HUES6 (cell line): ENCODE results near the gene BUB1B.

Experiments used
- H3K27ac ChIP-seq: 2 replicates; pipeline ENCODE4 v1.7.0; 2013; ENCODE audit warnings: low read depth, mild to moderate bottlenecking, low read length, inconsistent platforms
- H3K27me3 ChIP-seq: 2 replicates; pipeline ENCODE4 v1.6.1; 2013; ENCODE audit warnings: low read length; ENCODE audit not compliant: control insufficient read depth, insufficient read depth
- H3K36me3 ChIP-seq: 2 replicates; pipeline ENCODE4 v1.6.1; 2013; ENCODE audit warnings: low read length; ENCODE audit not compliant: control insufficient read depth, insufficient read depth
- H3K4me1 ChIP-seq: 2 replicates; pipeline ENCODE4 v1.6.1; 2013; ENCODE audit warnings: low read length; ENCODE audit not compliant: control insufficient read depth, insufficient read depth
- H3K4me3 ChIP-seq: 2 replicates; pipeline ENCODE4 v1.5.1; 2013; ENCODE audit warnings: low read depth, low read length
- H3K9ac ChIP-seq: one replicate; pipeline ENCODE4 v1.6.1; 2013; ENCODE audit warnings: mild to moderate bottlenecking, low read length
- H3K9me3 ChIP-seq: 2 replicates; pipeline ENCODE4 v1.6.1; 2013; ENCODE audit warnings: low read depth, low read length; ENCODE audit not compliant: control insufficient read depth, insufficient read depth

BUB1B gene

DNA sequence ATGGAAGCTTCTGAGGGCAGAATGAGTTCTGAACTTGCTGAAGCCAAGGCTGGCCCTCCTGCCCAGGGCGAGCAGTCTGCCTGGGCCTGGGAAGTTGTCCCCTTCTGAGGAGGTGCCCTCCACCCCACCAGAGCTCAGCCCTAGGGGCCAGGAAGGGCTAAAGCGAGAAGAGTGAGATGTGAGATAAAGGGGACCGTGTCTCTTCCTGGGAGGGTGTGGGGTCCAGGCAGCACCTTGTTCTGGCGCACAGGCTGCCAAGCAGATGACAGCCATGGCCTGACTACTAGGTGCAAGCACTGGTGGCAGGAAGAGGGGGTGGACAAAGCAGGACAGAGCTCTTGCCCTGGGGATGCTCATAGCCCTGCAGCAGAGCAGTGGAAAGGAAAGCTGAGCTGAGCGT lies 81.7 kb downstream of the BUB1B start:
- Histone ChIP-seq H3K4me3 (no peak overlapping the region), H3K36me3 (no peaks in the 10 kb centered on the region), H3K27me3 (peaks cover 18% of the 10 kb centered on the region; the same call in 1 of the 2 replicates), H3K9me3 (no peaks in the 10 kb centered on the region), H3K4me1 (peaks cover 26% of the 10 kb centered on the region), H3K9ac (no peak overlapping the region), H3K27ac (no peak overlapping the region)

DNA sequence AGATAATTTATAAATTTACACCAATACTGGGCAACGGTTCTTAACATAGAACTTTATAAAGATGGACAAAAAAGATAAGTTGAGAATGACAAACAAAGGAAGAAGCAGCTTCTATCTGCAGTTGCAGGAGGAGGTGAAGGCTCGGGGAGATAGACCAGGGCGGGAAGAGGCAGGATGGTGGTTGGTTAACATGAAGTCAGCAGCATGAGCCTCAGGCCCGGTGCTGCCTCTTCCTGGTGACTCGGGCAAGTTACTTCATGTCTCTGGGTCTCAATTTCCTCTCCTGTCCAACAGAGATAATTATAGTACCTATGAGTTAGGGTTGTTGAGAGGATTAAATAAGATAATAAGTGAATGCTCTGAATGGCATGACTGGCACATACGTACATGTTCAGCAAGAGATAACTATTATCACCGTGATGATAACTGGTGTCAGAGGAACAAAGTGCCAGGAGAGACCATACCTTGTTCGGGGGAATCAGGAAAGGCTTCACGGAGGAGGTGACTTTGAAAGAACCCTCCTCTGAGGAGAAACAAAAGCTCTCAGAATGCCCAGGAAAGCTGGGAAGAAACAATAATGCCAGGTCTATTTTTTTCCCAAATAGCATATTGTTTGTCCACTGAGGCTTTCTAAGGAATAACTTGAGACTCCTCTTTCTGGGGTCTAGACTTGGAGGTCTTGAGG lies 82.4 kb downstream of the BUB1B start:
- H3K9me3 ChIP-seq = no peaks in the 10 kb centered on the region
- peaks cover 24% of the 10 kb centered on the region for H3K4me1 ChIP-seq
- H3K36me3 ChIP-seq = no peaks in the 10 kb centered on the region
- no peak overlapping the region for H3K9ac ChIP-seq
- peaks cover 15% of the 10 kb centered on the region; the same call in 1 of the 2 replicates for H3K27me3 ChIP-seq
- H3K27ac ChIP-seq = no peak overlapping the region
- H3K4me3 ChIP-seq = no peak overlapping the region

DNA sequence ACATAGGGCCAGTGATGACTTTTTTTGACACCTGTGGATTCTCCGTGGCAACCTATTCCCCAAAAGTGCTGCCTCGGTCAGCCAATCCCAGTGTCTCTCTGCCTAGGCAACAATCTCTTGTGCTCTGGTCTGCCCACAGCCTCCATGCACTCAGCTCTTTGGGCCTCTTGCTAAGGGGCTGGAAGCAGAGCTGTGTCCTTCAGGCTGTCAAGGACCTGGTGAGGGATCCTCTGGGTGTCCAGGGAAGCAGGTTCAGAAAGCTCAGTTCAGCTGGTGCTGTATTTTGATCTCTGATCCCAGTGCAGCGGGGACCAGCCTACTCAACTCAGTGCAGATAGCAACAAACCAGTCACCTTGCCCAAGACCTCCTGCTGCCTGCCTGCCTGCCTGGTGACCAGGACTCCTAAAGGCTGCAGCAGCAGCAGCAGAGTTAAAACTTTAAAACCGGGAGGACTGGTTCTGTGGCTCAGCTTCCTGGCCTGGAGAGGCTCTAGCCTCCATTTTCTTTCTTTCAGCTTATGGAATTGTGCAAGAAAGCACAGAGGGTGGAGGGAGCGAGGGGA lies 84.2 kb downstream of the BUB1B start:
- Histone ChIP-seq H3K27me3 (peaks cover 13% of the 10 kb centered on the region; the same call in 1 of the 2 replicates), H3K4me3 (no peak overlapping the region), H3K4me1 (peaks cover 9% of the 10 kb centered on the region), H3K36me3 (no peaks in the 10 kb centered on the region), H3K9ac (no peak overlapping the region), H3K27ac (no peak overlapping the region), H3K9me3 (no peaks in the 10 kb centered on the region)

DNA sequence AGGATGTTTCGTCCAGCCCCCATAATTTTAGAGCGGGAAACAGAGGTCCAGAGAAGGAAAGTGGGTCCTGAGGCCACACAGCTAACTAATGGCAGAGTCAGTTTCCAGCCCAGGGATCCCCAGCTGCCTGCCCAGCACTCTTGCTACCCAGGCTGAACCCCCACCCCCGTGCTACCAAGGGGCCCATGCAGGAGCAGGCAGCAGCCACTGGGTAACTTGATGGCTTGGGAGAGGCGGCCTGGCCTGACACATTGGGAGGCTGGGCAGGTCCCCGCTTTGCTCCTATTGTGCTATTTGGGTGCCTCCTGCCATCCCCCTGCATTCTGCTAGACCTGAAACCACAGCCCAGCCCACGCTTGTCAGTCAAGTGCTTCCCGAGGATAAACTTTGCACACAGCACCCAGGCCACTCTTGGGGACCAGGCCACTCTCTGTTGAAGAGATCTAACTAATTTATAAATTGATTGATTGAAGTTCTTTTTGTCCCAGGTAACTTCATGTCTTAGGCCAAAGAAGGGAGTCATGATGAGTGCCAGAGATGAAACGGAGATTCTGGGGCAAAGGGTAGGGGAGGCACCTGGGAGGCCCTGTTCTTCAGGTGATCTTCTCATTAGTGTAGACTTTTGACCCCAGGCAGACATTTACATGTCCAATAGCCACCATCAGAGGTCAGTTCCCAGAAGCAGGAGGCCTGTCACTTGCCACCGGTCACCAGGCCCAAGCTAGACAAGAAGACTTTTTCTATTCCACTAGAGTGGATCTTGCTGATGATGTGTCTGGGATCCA lies 85.0 kb downstream of the BUB1B start:
- peaks cover 16% of the 10 kb centered on the region for H3K27me3 ChIP-seq
- no peaks in the 10 kb centered on the region for H3K36me3 ChIP-seq
- no peak overlapping the region for H3K9ac ChIP-seq
- no peak overlapping the region for H3K4me3 ChIP-seq
- no peak overlapping the region for H3K27ac ChIP-seq
- no peaks in the 10 kb centered on the region for H3K9me3 ChIP-seq
- H3K4me1 ChIP-seq = peaks cover 9% of the 10 kb centered on the region

DNA sequence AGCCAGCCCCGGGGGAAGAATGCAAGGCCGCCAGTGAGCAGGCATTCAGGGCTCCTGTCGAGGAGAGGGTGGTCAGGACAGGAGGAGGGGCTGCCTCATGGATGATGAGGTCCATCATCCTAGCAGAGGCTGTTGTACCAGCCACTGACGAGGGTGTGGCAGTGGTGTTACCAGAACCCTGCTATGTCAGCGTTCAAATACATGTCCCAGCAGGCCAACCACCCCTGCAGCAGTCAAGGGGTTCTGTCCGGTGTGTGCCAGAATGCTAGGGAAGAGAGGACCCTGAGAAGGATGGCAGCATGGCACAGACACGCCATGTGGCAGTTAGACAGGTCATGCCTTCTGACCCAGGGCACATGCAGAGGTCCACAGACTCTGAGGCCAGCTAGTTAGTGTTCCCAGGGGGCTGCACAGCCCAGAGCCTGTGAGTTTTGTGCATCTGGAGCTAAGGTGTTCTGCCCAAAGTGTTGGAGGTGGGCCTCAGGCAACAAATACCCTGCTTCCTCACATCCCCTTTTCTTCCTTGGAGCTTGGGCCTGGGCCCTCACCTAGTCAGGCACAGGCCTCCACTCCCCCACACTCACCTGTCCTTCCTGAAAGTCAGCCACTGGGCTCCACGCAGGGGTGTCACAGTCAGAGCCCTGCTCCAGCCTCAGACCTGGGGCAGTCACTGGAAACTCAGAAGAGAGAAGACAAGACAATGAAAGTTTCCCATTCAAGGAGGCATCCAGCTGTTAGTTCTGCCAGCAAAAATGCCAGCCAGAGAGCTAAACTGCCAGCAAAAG lies 85.8 kb downstream of the BUB1B start:
- Histone ChIP-seq H3K27me3 (peaks cover 24% of the 10 kb centered on the region), H3K4me3 (no peak overlapping the region), H3K9me3 (no peaks in the 10 kb centered on the region), H3K4me1 (peaks cover 9% of the 10 kb centered on the region), H3K27ac (no peak overlapping the region), H3K9ac (no peak overlapping the region), H3K36me3 (no peaks in the 10 kb centered on the region)

DNA sequence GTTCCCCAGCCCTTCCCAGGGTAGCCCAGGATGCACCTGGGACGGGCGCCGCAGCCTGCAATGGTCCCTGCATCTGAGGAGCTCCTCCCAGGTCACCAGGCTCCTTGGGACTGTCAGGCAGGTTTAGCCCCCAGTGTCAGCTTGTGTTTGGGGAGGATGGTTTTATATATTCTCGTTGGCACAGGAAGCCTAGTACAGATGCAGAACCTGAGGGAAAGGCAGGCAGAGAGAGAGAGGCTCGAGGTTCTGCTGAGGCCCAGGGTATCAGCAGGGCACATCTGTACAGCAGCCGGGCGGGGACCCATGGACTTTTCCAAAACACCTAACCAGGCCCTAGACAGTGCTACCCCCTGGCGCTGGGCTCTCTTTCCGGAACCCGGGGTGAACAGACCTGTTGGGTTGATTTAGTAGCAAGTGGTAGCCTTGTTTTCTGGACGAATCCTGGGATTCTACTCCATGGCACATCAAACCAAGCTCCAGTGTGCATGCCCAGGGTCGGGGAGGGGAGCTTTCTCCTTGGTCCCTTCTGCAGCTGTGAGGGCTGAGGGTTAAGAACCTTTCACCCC lies 86.6 kb downstream of the BUB1B start:
- no peaks in the 10 kb centered on the region for H3K9me3 ChIP-seq
- no peak overlapping the region for H3K9ac ChIP-seq
- no peak overlapping the region for H3K27ac ChIP-seq
- peaks cover 11% of the 10 kb centered on the region for H3K4me1 ChIP-seq
- H3K4me3 ChIP-seq = no peak overlapping the region
- no peaks in the 10 kb centered on the region for H3K36me3 ChIP-seq
- H3K27me3 ChIP-seq = peaks cover 32% of the 10 kb centered on the region

DNA sequence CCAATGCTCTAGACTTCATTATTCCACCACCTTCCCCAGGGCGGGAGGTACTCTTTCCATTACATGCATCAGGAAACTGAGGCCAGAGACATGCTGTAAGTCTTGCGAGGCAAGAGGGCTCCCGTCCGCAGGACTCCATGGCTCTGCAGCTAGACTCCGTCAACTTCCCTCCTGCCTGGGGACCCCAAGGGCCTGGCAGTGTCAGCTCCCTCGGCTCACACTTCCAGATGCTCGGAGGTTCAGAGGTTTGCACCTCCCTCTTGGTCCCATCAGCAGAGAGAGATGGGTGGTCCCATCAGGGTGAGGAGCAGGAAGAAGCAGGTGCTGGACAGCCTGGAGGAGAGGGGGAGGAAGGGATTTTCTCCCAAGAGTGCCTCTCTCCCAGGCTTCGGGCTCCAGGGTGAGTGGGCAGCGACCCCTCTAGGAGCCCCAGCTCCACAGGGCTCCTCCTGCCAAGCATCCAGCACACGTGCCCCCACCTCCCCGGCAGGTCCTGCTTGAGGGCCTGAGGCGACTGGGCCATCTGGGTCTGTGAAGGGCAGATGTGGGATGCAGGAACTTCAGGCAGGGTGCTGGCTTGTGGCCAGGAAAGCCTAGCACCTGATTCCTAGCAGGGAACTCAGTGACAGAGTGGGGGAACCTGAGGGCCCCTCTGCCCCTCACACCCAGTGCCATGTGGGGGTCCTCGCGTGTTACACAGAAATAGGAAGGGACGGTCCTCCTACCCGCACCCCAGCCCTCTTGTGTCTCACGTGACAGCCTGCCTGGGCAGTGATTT lies 87.3 kb downstream of the BUB1B start:
- no peak overlapping the region for H3K27ac ChIP-seq
- peaks cover 13% of the 10 kb centered on the region for H3K4me1 ChIP-seq
- H3K4me3 ChIP-seq = no peak overlapping the region
- H3K27me3 ChIP-seq = peaks cover 39% of the 10 kb centered on the region
- H3K9me3 ChIP-seq = no peaks in the 10 kb centered on the region
- no peaks in the 10 kb centered on the region for H3K36me3 ChIP-seq
- H3K9ac ChIP-seq = no peak overlapping the region

DNA sequence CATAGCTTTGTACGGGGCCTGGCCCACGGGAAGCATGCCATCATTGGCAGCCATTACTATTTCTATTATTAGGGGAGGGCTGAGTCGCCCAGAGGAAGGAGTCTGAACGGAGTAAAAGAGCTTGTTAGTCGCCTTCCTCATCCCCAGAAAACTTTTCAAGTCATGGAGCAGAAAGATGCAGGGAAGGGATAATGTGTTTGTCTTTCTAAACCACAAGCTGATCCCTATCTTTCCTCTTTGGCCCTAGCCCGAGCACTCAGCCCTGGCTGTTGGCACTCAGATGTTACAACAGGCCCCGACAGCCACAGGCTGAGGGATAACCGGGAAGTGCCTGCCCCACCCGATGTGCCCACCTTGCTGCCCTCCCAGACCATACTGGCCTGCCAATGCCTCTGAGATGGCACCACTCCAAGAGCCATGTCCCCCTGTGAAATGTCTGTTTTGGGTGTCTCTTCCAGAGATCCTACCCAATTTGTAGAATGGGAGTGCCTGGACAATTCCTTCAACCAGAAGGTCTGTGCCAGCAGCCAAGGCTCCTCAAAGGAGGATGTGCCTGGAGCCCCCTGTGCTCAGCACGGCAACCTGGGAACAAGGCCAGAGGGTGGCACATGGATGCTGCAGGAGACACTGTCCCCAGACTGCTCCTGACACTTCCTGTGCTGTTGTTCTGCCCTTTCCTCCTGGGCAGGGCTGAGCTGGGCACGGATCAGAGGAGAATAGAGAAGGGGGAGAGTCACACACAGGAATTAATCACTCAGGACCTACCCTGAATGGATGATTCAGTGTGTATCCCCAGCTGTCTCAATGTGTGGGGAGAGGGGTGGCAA lies 88.8 kb downstream of the BUB1B start:
- H3K27me3 ChIP-seq = peaks cover 54% of the 10 kb centered on the region
- no peaks in the 10 kb centered on the region for H3K9me3 ChIP-seq
- H3K27ac ChIP-seq = no peak overlapping the region
- no peak overlapping the region for H3K9ac ChIP-seq
- no peak overlapping the region for H3K4me3 ChIP-seq
- peaks cover 18% of the 10 kb centered on the region for H3K4me1 ChIP-seq
- H3K36me3 ChIP-seq = no peaks in the 10 kb centered on the region

DNA sequence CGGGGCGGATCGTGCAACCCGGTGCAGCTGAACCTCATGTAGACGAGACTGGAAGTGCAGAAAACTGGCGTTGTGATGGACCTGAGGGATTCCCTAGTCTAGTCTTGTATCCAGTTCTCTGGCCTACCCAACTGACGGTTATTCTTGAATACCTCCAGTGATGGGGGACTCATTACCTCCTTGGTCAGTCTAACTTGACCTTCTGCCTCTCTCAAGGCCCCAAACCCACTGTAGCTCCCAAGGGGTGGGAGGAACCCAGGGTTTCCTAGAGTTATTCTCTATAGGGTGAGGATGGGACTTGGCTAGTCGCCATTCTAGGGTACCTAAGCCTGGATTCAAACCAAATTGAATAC lies 89.4 kb downstream of the BUB1B start:
- no peaks in the 10 kb centered on the region for H3K9me3 ChIP-seq
- no peaks in the 10 kb centered on the region for H3K36me3 ChIP-seq
- peaks cover 57% of the 10 kb centered on the region for H3K27me3 ChIP-seq
- no peak overlapping the region for H3K27ac ChIP-seq
- peaks cover 14% of the 10 kb centered on the region for H3K4me1 ChIP-seq
- H3K9ac ChIP-seq = no peak overlapping the region
- H3K4me3 ChIP-seq = no peak overlapping the region
